MG63 (cell line): Measurements from ENCODE around the gene AGBL3. TPM values are rescaled to one million over a fixed set of nuclear protein-coding genes. Genes with fewer than 3 reads are reported as not detected.

Source experiments
- DNase-seq: peaks from one replicate; pipeline ENCODE4 v3.0.0-alpha.2; 2020
- H3K27me3 ChIP-seq: fragments of 250-450 bp; sonication (Bioruptor Pico); 2 replicates; pipeline ENCODE4 v1.5.1; 2020; ENCODE audit warnings: mild to moderate bottlenecking, moderate library complexity
- H3K36me3 ChIP-seq: fragments of 250-450 bp; sonication (Bioruptor Pico); 2 replicates; pipeline ENCODE4 v1.5.1; 2020; ENCODE audit warnings: mild to moderate bottlenecking, moderate library complexity
- H3K4me3 ChIP-seq: fragments of 250-450 bp; sonication (Bioruptor Pico); 2 replicates; pipeline ENCODE4 v1.5.1; 2020; ENCODE audit warnings: mild to moderate bottlenecking, moderate library complexity
- H3K9me3 ChIP-seq: fragments of 250-450 bp; sonication (Bioruptor Pico); 2 replicates; pipeline ENCODE4 v1.5.1; 2020; ENCODE audit warnings: mild to moderate bottlenecking, moderate library complexity
- total RNA-seq: library from RNA; depleted of rRNA; stranded (reverse); fragments of >200 nt; shearing (Covaris generic); gene quantifications from 2 replicates; pipeline ENCODE4 v1.2.3, GENCODE V29; 2014; ENCODE audit warnings: low replicate concordance

Gene AGBL3
- total RNA-seq, 1 experiment from 2014 or later = 0.40 TPM

- Histone ChIP-seq H3K36me3 (no peaks in the 10 kb centered on the region), H3K4me3 (no peak overlapping the region), H3K9me3 (no peaks in the 10 kb centered on the region), H3K27me3 (no peaks in the 10 kb centered on the region)
- DNase-seq = no peak
These were observed 163.9 kb downstream of the AGBL3 start for GRCh38 chr7:135150072-135150782.

- DNase-seq = no peak
- no peaks in the 10 kb centered on the region for H3K27me3 ChIP-seq
- peaks cover under 1% of the 10 kb centered on the region; the same call in 1 of the 2 replicates for H3K9me3 ChIP-seq
- no peaks in the 10 kb centered on the region for H3K36me3 ChIP-seq
- no peak overlapping the region for H3K4me3 ChIP-seq
These were observed 164.8 kb downstream of the AGBL3 start for GRCh38 chr7:135151132-135151531.

- no peaks in the 10 kb centered on the region for H3K36me3 ChIP-seq
- H3K4me3 ChIP-seq = no peak overlapping the region
- no peaks in the 10 kb centered on the region for H3K27me3 ChIP-seq
- no peak for DNase-seq
- H3K9me3 ChIP-seq = peaks cover 3% of the 10 kb centered on the region; the same call in 1 of the 2 replicates
These were observed 165.2 kb downstream of the AGBL3 start for GRCh38 chr7:135151533-135151932.

GRCh38 chr7:135152442-135152841, 166.1 kb downstream of the AGBL3 start:
- Histone ChIP-seq H3K4me3 (no peak overlapping the region), H3K27me3 (no peaks in the 10 kb centered on the region), H3K9me3 (peaks cover 3% of the 10 kb centered on the region; the same call in 1 of the 2 replicates), H3K36me3 (no peaks in the 10 kb centered on the region)
- DNase-seq = no peak

- no peak overlapping the region for H3K4me3 ChIP-seq
- no peak for DNase-seq
- no peaks in the 10 kb centered on the region for H3K36me3 ChIP-seq
- H3K27me3 ChIP-seq = no peaks in the 10 kb centered on the region
- H3K9me3 ChIP-seq = peaks cover 3% of the 10 kb centered on the region; the same call in 1 of the 2 replicates
These were observed 168.4 kb downstream of the AGBL3 start for GRCh38 chr7:135154734-135155133.

- Histone ChIP-seq H3K27me3 (no peaks in the 10 kb centered on the region), H3K4me3 (no peak overlapping the region), H3K9me3 (peaks cover 3% of the 10 kb centered on the region; the same call in 1 of the 2 replicates), H3K36me3 (no peaks in the 10 kb centered on the region)
- DNase-seq = no peak
These were observed 170.0 kb downstream of the AGBL3 start for GRCh38 chr7:135156290-135156689.

GRCh38 chr7:135158141-135158655, 171.9 kb downstream of the AGBL3 start:
- peaks cover 3% of the 10 kb centered on the region; the same call in 1 of the 2 replicates for H3K9me3 ChIP-seq
- H3K4me3 ChIP-seq = no peak overlapping the region
- H3K36me3 ChIP-seq = no peaks in the 10 kb centered on the region
- H3K27me3 ChIP-seq = no peaks in the 10 kb centered on the region
- DNase-seq = no peak

GRCh38 chr7:135158874-135159273, 172.6 kb downstream of the AGBL3 start:
- H3K36me3 ChIP-seq = no peaks in the 10 kb centered on the region
- no peak for DNase-seq
- no peak overlapping the region for H3K4me3 ChIP-seq
- peaks cover 3% of the 10 kb centered on the region; the same call in 1 of the 2 replicates for H3K9me3 ChIP-seq
- H3K27me3 ChIP-seq = no peaks in the 10 kb centered on the region

- Histone ChIP-seq H3K36me3 (no peaks in the 10 kb centered on the region), H3K27me3 (no peaks in the 10 kb centered on the region), H3K9me3 (peaks cover 3% of the 10 kb centered on the region; the same call in 1 of the 2 replicates), H3K4me3 (no peak overlapping the region)
- DNase-seq = no peak
These were observed 173.2 kb downstream of the AGBL3 start for GRCh38 chr7:135159359-135160085.

- peaks cover 3% of the 10 kb centered on the region; the same call in 1 of the 2 replicates for H3K9me3 ChIP-seq
- DNase-seq = no peak
- no peaks in the 10 kb centered on the region for H3K27me3 ChIP-seq
- no peak overlapping the region for H3K4me3 ChIP-seq
- H3K36me3 ChIP-seq = no peaks in the 10 kb centered on the region; the same call in 1 of the 2 replicates
These were observed 174.0 kb downstream of the AGBL3 start for GRCh38 chr7:135160098-135160857.

GRCh38 chr7:135160858-135161653, 174.7 kb downstream of the AGBL3 start:
- H3K36me3 ChIP-seq = no peaks in the 10 kb centered on the region; the same call in 1 of the 2 replicates
- no peak for DNase-seq
- no peak overlapping the region for H3K4me3 ChIP-seq
- no peaks in the 10 kb centered on the region for H3K27me3 ChIP-seq
- H3K9me3 ChIP-seq = peaks cover 3% of the 10 kb centered on the region; the same call in 1 of the 2 replicates

- H3K27me3 ChIP-seq = no peaks in the 10 kb centered on the region
- H3K9me3 ChIP-seq = no peaks in the 10 kb centered on the region
- H3K4me3 ChIP-seq = no peak overlapping the region
- no peak for DNase-seq
- H3K36me3 ChIP-seq = peaks cover 1% of the 10 kb centered on the region
These were observed 175.4 kb downstream of the AGBL3 start for GRCh38 chr7:135161669-135162068.

GRCh38 chr7:135162382-135163001, 176.2 kb downstream of the AGBL3 start:
- H3K4me3 ChIP-seq = no peak overlapping the region
- no peaks in the 10 kb centered on the region for H3K27me3 ChIP-seq
- no peak for DNase-seq
- no peaks in the 10 kb centered on the region for H3K9me3 ChIP-seq
- H3K36me3 ChIP-seq = peaks cover 9% of the 10 kb centered on the region

GRCh38 chr7:135164357-135165061, 178.2 kb downstream of the AGBL3 start:
- peaks cover 21% of the 10 kb centered on the region for H3K36me3 ChIP-seq
- DNase-seq = no peak
- H3K9me3 ChIP-seq = no peaks in the 10 kb centered on the region
- H3K4me3 ChIP-seq = no peak overlapping the region
- no peaks in the 10 kb centered on the region for H3K27me3 ChIP-seq

- H3K36me3 ChIP-seq = peaks cover 24% of the 10 kb centered on the region
These were observed 179.6 kb downstream of the AGBL3 start for GRCh38 chr7:135165862-135166261.

More at GRCh38 chr7:135165862-135166261, 179.6 kb downstream of the AGBL3 start:
- DNase-seq = no peak
- Histone ChIP-seq H3K9me3 (no peaks in the 10 kb centered on the region), H3K27me3 (no peaks in the 10 kb centered on the region), H3K4me3 (no peak overlapping the region)
